GM12878 (cell line): ENCODE results near the gene PLEKHG1. TPM values are rescaled to one million over a fixed set of nuclear protein-coding genes. Genes with fewer than 3 reads are reported as not detected.
A peak's percentile ranks its signal among the peaks of the same experiment; 100 is the strongest.

Experiments used
- ATAC-seq: fragments of 200-7000 bp; cut with Tn5 transposase; 3 replicates; pipeline ENCODE4 v1.9.1; 2020; ENCODE audit warnings: mild to moderate bottlenecking, moderate library complexity
- BruUV-seq: library from RNA; stranded (reverse); fragments of 400-500 nt; replicated peaks from 2 replicates; lab custom pipeline; 2021; lab: Mats Ljungman, UMichigan
- CTCF ChIA-PET: fragments of 300-600 bp; sonication (Branson Sonifier 250); formaldehyde crosslinking; extraction: SDS; loops from one replicate; lab custom pipeline; 2021; ENCODE audit warnings: inconsistent platforms; lab: Yijun Ruan, JAX
- POLR2A ChIA-PET: fragments of 350-600 bp; formaldehyde crosslinking; extraction: SDS; loops from one replicate; lab custom pipeline; 2021; ENCODE audit warnings: inconsistent platforms; lab: Charles Lee
- RAD21 ChIA-PET: fragments of 300-600 bp; sonication (Branson Sonifier 250); formaldehyde crosslinking; loops from one replicate; lab custom pipeline; 2023; ENCODE audit warnings: antibody characterized with exemption; ENCODE audit not compliant: unreplicated experiment; lab: Charles Lee
- SMC1A ChIA-PET: fragments of 300-600 bp; sonication (Branson Sonifier 250); formaldehyde crosslinking; loops from one replicate; lab custom pipeline; 2023; ENCODE audit not compliant: unreplicated experiment, uncharacterized antibody; lab: Charles Lee
- DNase-seq: peaks from one replicate; pipeline ENCODE4 v3.0.0-alpha.2; 2011; ENCODE audit warnings: low read depth, low spot score
- FAIRE-seq: peaks from 3 replicates; lab custom pipeline; 2011; peaks lifted over from hg19 to GRCh38; lab: Jason Lieb, UNC
- H2AFZ ChIP-seq: 2 replicates; pipeline ENCODE4 v1.6.0; 2011; ENCODE audit warnings: low read depth, low read length, control low read depth; ENCODE audit not compliant: control insufficient read depth
- H3K27ac ChIP-seq: 2 replicates; pipeline ENCODE4 v1.5.1; 2011; ENCODE audit warnings: control low read depth; ENCODE audit not compliant: control insufficient read depth, insufficient read depth
- H3K27me3 ChIP-seq, 2 experiments: replicated peaks in 1 of 2; 2 replicates each; pipeline versions ENCODE4 v1.6.0 to v1.6.1; 2011; ENCODE audit warnings: low read length in 1 of 2; ENCODE audit not compliant: control insufficient read depth in 2 of 2, insufficient read depth in 2 of 2
- H3K36me3 ChIP-seq, 2 experiments: 2 replicates each; pipeline ENCODE4 v1.5.1; 2011; ENCODE audit warnings: low read length in 1 of 2; ENCODE audit not compliant: control insufficient read depth in 2 of 2, insufficient read depth in 2 of 2
- H3K4me1 ChIP-seq: 2 replicates; pipeline ENCODE4 v1.6.1; 2011; ENCODE audit warnings: mild to moderate bottlenecking, low read length, moderate library complexity, mixed read lengths; ENCODE audit not compliant: control insufficient read depth, insufficient read depth
- H3K4me2 ChIP-seq: 2 replicates; pipeline ENCODE4 v1.6.0; 2011; ENCODE audit warnings: control low read depth; ENCODE audit not compliant: control insufficient read depth, insufficient read depth
- H3K4me3 ChIP-seq: fragments of 200-600 bp; sonication (generic); 2 replicates; pipeline ENCODE4 v1.5.1; 2016
- H3K79me2 ChIP-seq: 2 replicates; pipeline ENCODE4 v1.6.0; 2011; ENCODE audit warnings: low read length; ENCODE audit not compliant: control insufficient read depth, insufficient read depth
- H3K9ac ChIP-seq: 2 replicates; pipeline ENCODE4 v1.8.0; 2011; ENCODE audit warnings: low read length, control low read depth, mixed read lengths; ENCODE audit not compliant: control insufficient read depth, insufficient read depth
- H3K9me3 ChIP-seq: replicated peaks from 3 replicates; pipeline ENCODE4 v1.5.1; 2011; ENCODE audit warnings: mild to moderate bottlenecking, low read length; ENCODE audit not compliant: control insufficient read depth, insufficient read depth
- H4K20me1 ChIP-seq: 2 replicates; pipeline ENCODE4 v1.6.0; 2011; ENCODE audit not compliant: control insufficient read depth, insufficient read depth
- ATF7 ChIP-seq: fragments of 450-650 bp; IDR thresholded peaks from 2 replicates; pipeline ENCODE4 v1.6.1; 2016; ENCODE audit warnings: low read depth, mild to moderate bottlenecking
- BCLAF1 ChIP-seq: fragments of 450-650 bp; IDR thresholded peaks from 2 replicates; pipeline ENCODE4 v1.6.1; 2017; ENCODE audit warnings: antibody characterized with exemption, mild to moderate bottlenecking, moderate library complexity
- CEBPZ ChIP-seq: fragments of 150-350 bp; IDR thresholded peaks from 2 replicates; pipeline ENCODE4 v1.6.1; 2016; ENCODE audit warnings: low read depth, low read length
- CREM ChIP-seq: IDR thresholded peaks from 2 replicates; pipeline ENCODE4 v1.6.1; 2014; ENCODE audit warnings: antibody characterized with exemption, low read depth
- EZH2 ChIP-seq: IDR thresholded peaks from 2 replicates; pipeline ENCODE4 v1.6.1; 2012; ENCODE audit warnings: low read depth, mild to moderate bottlenecking, control low read depth, inconsistent platforms, low read length, borderline replicate concordance; ENCODE audit not compliant: control insufficient read depth
- GATAD2B ChIP-seq: fragments of 450-650 bp; conservative IDR thresholded peaks from 2 replicates; pipeline ENCODE4 v1.6.1; 2017; ENCODE audit warnings: low read depth, mild to moderate bottlenecking, moderate library complexity
- IKZF1 ChIP-seq: fragments of 450-650 bp; conservative IDR thresholded peaks from 2 replicates; pipeline ENCODE4 v1.6.1; 2017; ENCODE audit warnings: antibody characterized with exemption, mild to moderate bottlenecking
- KLF5 ChIP-seq: fragments of 450-650 bp; IDR thresholded peaks from 2 replicates; pipeline ENCODE4 v1.6.1; 2014; ENCODE audit warnings: mild to moderate bottlenecking; ENCODE audit not compliant: partially characterized antibody
- NFXL1 ChIP-seq: fragments of 450-650 bp; IDR thresholded peaks from 2 replicates; pipeline ENCODE4 v1.6.1; 2017; ENCODE audit warnings: antibody characterized with exemption, mild to moderate bottlenecking, borderline replicate concordance
- RELA ChIP-seq: fragments of 450-650 bp; IDR thresholded peaks from 2 replicates; pipeline ENCODE4 v1.8.0; 2014; ENCODE audit warnings: borderline replicate concordance; ENCODE audit not compliant: partially characterized antibody
- TCF7 ChIP-seq: IDR thresholded peaks from 2 replicates; pipeline ENCODE4 v1.6.1; 2014; ENCODE audit warnings: antibody characterized with exemption, borderline replicate concordance
- ZBTB11 ChIP-seq: fragments of 450-650 bp; formaldehyde crosslinking; IDR thresholded peaks from 2 replicates; pipeline ENCODE4 v1.5.0; 2022; ENCODE audit warnings: mild to moderate bottlenecking, missing genetic modification characterization
- WGBS: methylation state at CpG from one replicate; pipeline ENCODE4 v1.1.6; 2016; ENCODE audit warnings: low lambda C conversion rate; ENCODE audit not compliant: insufficient replicate concordance, insufficient coverage; ENCODE audit errors: missing lambda C conversion rate; 5-methylcytosine and 5-hydroxymethylcytosine counted together
- in situ Hi-C: fragments of 300-500 bp; cut with MboI; formaldehyde crosslinking; loops from 9 replicates; pipeline ENCODE4 v1.14.3; 2018; ENCODE audit warnings: mixed read lengths
- intact Hi-C: fragments of 100-400 bp; cut with micrococcal nuclease; formaldehyde crosslinking; loops from one replicate; pipeline ENCODE4 v1.14.2; 2022; ENCODE audit not compliant: unreplicated experiment
- polyA plus RNA-seq, 11 experiments: library from polyadenylated mRNA; depleted of rRNA in 4 of 11; unstranded in 6 of 11; stranded (reverse) in 5 of 11; fragments of >200 nt; fragmentation: Nextera tagmentation in 4 of 11; fragmentation: Illumina TruSeq in 1 of 11; extraction: Ambion mirVana in 4 of 11; extraction: Trizol in 1 of 11; gene quantifications; 1 replicate in 1 of 11; 2 replicates in 10 of 11; pipeline versions ENCODE4 v1.2.1 to v1.2.3, GENCODE V29; 2011 to 2016; ENCODE audit warnings: inconsistent platforms in 2 of 11, missing spikeins in 2 of 11, low read depth in 1 of 11
- total RNA-seq, 4 experiments: library from RNA; depleted of rRNA in 3 of 4; stranded (reverse); fragments of >200 nt in 3 of 4; fragmentation: Illumina TruSeq in 1 of 4; extraction: Trizol in 1 of 4; gene quantifications; 2 replicates each; pipeline versions ENCODE4 v1.2.1 to v1.2.3, GENCODE V29; 2013 to 2021

Gene PLEKHG1
- total and polyA plus RNA-seq, 10 of the 15 experiments (the other 5 are each of a cell fraction or from before 2014, with no cell fraction given) = 0.77 to 17.2 (median 4.9) TPM

DNA sequence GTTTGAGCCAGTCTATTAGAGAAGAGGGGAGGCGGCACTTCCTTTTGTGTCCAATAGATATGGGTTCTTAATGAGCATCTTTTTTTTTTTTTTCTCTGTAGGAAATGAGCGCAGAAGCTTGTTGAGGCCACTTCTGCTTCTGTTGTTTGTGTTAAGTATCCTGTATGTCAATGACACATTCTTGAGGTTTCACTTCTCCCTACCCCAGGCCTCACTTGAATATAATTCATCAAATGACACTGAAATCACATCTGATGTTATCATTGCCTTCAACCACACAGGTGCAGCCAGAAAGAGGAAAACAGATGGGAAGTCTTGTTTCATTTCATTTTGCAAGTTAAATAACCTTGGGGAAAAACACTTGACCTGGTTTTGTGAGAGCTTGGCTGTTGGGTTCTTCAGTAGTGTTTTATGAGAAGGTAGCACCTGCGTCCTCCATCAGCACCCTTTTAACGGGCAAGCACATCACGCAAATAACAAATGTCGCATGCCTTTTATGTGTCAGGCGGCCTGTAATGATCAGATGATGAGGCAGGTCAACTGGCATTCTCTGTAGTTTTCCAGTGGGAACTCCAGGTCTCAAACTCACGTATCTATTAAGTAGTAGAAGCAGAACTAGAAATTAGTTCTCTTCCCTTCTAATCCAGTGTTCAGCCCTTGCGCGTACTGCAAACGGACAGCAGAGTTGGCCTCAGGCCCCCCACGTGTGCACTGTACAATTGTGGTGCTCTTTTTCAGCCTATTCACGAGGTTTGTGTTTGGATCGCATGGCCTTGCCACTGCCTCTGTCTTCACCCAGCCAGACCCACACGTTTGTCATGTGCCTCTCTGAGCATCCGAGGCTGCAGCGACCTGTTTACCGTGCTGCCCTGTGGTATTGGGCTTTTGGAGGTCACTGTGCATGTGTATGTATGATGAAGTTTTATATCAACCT lies 23.5 kb downstream of the PLEKHG1 start:
- peak; percentile 87 for DNase-seq
- ChIA-PET POLR2A (interaction anchor here (0.6 to 1.9 kb wide), 5 partner anchors 8 to 244 kb away, joined by 3 to 16 read pairs (median 4); partner anchors contain the start of gene PLEKHG1), CTCF (interaction anchor here (0.6 to 1.8 kb wide), 2 partner anchors 23 to 100 kb away, joined by 3 to 4 read pairs; no protein-coding TSS in a partner anchor), SMC1A (interaction anchor here (0.8 to 3.6 kb wide), 5 partner anchors 9 to 191 kb away, joined by 3 to 23 read pairs (median 4); no protein-coding TSS in a partner anchor), RAD21 (interaction anchor here (0.7 to 2.1 kb wide), 6 partner anchors 10 to 205 kb away, joined by 3 to 11 read pairs (median 4); partner anchors contain the start of gene PLEKHG1)
- in situ Hi-C loops = no loop called here
- 0 out of 2 replicates have a peak overlapping the region, but pooled peaks have one; percentile 6 for H3K27ac ChIP-seq
- H4K20me1 ChIP-seq = no peaks in the 10 kb centered on the region
- peak overlapping the region; percentile 57 for H3K4me2 ChIP-seq
- ATAC-seq = peak; percentile 97
- no peaks in the 10 kb centered on the region for H3K9me3 ChIP-seq
- no peaks in the 10 kb centered on the region for H3K79me2 ChIP-seq
- FAIRE-seq = peak; percentile 96
- no TSS peak for BruUV-seq
- no peaks in the 10 kb centered on the region for H3K36me3 ChIP-seq
- H2AFZ ChIP-seq = peak overlapping the region; percentile 33
- no peak overlapping the region for H3K9ac ChIP-seq
- no peak overlapping the region for H3K4me3 ChIP-seq
- WGBS = 43% methylated on average over 18 of the region's 18 CpGs
- intact Hi-C loops = no loop called here
- H3K4me1 ChIP-seq = peaks cover 15% of the 10 kb centered on the region
- no peaks in the 10 kb centered on the region for H3K27me3 ChIP-seq
- TF ChIP-seq CREM (peak; percentile 86), EZH2 (no peak), ZBTB11 (CRISPR knock-in tag) (no peak), GATAD2B (0 out of 2 replicates have a peak, but pooled peaks have one; percentile 23), CEBPZ (no peak), BCLAF1 (no peak), RELA (no peak), IKZF1 (peak; percentile 91), TCF7 (no peak), NFXL1 (no peak), ATF7 (peak; percentile 96), KLF5 (peak; percentile 23)
